HG02970 (cell line): ENCODE results near the gene SMDT1.
"Not testable (repeated sequence)": the region's sequence is repeated elsewhere in the genome, so short reads cannot be mapped to it uniquely, and the experiment has no call there.

Experiments
- ATAC-seq: cut with Tn5 transposase; IDR thresholded peaks from one replicate; pipeline ENCODE4 v1.9.1; 2021; ENCODE audit warnings: mild to moderate bottlenecking, moderate library complexity, moderate number of reproducible peaks; ENCODE audit not compliant: unreplicated experiment, low FRiP score

SMDT1 gene

DNA sequence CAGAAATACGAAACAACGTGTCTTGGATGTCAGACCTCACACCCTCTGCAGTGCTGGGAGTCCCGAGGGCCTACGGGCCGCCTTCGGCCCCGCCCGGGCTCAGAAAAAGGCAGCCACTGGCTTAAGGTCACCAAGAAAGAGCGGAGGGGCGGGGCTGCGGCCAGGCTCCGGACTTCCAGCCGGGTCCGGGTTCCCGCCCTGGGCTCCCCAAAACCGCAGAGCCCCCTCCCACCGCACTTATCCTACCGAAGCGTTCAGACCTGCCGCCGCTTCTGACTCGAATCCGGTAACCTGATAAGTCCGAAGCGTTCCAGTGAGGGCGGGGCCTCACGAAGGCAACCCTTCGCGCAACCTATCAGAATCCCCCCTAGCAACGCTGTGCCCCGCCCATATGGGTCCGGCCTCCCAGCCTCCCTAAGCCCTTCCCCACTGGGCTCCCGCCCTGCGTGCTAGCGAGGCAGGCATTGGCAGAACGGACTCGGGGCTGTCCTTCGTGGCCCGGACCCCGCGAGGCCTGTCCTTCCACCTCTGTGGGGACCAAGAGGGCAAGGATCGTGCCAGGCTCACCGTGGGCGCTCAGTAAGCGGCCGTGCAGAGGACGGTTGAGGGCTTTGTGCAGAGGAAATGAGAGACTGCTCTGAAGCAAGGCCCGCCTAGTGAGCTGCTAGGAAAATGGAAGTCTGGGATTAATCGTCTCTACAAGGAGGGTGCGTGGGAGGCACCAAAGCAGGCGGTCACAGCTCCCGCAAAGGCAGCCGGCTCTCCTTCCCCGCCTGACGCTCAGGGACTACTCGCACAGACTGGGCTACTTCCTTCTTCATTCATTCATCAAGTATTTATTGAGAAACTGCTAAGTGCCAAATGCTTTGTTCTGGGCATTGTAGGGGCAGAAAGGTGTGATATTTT, 8.7 kb upstream of the SMDT1 start, which contains the start of gene NAGA:
NAGA (minus strand) TSS at position 296 of the 906 bp plus-strand sequence. CDS start 515 bp downstream, outside the sequence.
- peak; percentile 84 for ATAC-seq

DNA sequence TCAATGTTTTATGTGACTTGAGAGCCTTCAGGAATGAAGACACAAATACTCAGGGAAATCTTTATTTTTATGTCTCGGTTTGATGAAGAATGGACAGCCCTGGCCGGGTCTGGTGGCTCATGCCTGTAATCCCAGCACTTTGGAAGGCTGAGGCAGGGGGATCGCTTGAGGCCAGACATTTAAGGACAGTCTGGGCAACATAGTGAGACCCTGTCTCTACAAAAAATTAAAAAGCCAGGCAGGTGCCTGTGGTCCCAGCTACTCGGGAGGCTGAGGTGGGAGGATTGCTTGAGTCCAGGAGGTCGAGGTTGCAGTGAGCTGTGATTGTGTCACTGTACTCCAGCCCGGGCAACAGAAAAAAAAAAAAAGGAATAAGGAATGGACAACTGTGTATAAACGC, 8.0 kb upstream of the SMDT1 start:
- ATAC-seq: not testable (repeated sequence)

GRCh38 chr22:42072606-42073330, 6.7 kb upstream of the SMDT1 start:
- no peak for ATAC-seq

- ATAC-seq: no peak
Measured at GRCh38 chr22:42073621-42074041, 5.9 kb upstream of the SMDT1 start.

- ATAC-seq: no peak
Measured at GRCh38 chr22:42074132-42074811, 5.2 kb upstream of the SMDT1 start, which contains the start of gene PHETA2. Gene PHETA2, plus strand, starts transcription at chr22:42074248. Its CDS starts 3,046 bp downstream, at chr22:42077294.

GRCh38 chr22:42074846-42075676, 4.4 kb upstream of the SMDT1 start:
- ATAC-seq: no peak

DNA sequence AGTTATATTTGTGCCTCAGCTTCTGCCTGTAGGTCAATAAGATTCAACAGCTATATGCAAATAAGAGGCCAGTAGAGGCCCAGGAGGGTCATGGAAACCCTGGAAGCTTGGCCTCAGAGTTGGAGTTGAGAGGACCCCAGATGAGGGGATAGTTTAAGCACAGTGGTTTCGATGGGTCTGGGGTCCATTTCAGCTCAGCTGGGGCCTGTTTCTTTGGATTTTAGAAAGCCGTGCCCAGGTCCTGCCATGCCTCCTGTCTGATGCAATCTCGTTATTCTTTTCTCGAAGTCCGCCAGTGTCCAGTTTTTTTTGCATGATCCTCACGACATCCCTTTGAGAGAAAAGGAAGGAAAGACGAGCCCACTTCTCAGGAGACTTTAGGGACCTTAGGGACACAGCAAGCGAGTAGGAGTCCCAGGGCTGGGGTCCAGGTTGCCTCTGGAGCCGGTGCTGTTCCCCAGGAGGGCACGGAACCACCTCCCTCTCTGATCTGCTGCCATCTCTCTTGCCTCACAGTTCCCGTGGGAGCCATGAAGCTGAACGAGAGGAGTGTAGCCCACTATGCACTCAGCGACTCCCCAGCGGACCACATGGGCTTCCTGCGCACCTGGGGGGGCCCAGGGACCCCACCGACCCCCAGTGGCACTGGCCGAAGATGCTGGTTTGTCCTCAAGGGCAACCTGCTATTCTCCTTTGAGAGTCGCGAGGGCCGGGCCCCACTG, 2.6 kb upstream of the SMDT1 start:
- no peak for ATAC-seq

- no peak for ATAC-seq
Measured at GRCh38 chr22:42077486-42078125, 1.9 kb upstream of the SMDT1 start.

DNA sequence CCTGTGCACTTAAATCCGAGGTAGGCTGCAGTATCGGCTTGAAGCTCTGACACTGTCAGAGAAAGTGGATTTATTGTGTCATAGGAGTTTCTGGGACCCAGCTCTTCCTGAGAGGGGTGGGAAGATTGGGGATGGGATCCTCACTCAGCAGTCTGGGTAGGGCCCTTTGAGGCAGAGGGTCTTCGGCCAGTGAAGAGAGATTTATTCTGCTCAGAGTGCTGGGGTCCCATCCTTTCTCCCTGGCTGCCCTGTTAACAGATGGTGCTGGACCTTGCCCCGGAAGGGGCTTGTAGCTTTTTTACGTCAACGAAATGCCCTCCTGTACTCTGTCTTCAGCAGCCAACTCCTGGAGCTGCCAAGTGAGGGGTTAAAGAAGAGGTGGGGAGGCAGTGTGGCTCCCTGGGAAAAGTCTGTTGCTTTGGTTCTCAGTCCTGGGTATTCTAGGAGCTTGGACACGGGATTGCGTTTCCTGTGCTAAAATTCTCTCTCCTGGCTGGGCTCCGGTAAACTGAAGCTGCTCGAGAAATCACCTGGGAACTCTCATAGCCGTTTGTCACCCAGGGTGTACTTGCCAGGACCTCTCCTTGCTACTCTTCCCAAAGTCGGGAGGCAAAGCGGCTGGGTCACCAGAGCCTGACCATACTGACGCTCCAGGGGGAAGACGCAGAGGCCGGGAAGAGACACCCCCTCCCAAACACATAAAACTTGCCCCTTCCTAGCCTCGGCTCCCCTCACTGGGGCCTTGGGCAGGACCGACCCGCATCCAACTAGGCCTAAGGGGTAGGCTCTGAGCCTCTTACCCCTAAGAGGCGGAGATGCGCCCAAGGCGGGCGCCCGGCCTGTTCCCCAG, 806 bp upstream of the SMDT1 start:
- ATAC-seq: peak; percentile 4

DNA sequence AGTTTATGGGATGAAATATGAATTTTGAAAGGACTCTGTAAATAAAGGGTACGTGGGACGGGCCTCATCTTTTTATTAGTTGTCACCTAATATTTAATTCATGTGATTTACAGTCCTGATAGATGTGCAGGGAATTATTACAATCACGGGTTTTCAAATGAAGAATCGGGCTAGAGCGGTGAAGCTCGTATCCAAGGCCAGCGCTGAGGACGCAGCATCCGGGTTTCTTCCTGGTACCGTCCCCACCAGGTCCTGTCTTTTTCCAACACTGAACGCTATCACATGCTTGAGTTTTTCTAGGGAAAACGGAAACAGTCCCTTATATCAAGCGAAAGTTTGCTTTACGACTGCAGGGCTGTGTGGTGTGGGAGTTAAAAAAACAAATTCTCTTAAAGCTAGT, 787 bp downstream of the SMDT1 start:
- ATAC-seq: no peak

- ATAC-seq: no peak
Measured at GRCh38 chr22:42083119-42083518, 3.6 kb downstream of the SMDT1 start.

DNA sequence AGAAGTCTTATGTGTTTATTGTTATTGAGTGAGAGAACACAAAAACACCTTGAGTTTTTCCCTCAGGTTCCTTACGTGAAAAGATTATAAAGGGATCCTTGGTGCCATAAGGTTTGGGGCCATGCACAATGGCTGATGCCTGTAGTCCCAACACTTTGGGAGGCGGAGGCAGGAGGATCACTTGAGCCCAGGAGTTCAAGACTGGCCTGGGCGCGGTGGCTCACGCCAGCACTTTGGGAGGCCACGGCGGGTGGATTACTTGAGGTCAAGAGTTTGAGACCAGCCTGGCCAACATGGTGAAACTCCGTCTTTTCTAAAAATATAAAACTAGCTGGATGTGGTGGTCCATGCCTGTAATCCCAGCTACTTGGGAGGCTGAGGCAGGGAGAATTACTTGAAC, 5.4 kb downstream of the SMDT1 start:
- ATAC-seq: no peak

GRCh38 chr22:42086051-42086450, 6.6 kb downstream of the SMDT1 start:
- ATAC-seq: no peak

DNA sequence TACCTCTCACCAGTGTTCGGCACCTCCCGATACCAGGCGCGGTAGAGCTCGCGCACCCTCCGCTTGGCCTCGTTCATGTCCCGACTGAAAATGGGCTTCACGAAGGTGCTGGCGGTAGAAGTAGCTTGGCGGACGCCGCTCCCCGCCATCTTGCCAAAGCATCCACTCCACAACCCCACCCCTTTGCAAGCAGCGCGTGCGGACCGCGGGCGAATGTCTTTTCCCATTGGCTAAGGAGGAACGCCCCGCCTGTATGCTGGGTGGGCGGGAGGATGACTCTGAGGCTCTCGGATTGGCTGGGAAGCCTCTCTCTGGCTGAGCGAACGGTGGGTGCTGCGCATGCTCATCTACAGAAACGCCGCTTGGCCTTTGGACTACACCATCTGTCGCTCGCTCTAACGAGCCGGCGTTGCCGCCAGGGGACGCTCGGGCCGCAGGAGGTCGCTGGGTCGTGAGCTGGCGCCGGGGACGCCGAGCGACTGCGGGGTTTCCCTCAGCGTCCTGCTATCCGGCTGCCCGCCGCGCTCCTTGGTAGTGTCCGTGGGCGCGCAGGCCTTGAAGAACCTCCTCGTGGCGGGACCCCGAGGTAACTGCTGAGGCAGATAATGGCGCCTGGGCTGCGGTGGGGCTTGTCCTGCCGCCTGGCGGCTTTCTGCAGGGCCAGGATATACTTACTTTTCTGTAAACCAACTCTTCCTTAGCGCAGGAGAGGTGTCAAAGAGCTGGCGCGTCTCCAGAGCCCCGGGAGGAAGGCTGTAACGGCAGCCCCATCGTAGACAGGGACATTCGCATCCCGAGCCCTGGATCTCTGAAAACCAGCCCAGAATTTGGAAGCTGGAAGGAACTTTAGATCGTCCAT, 11.3 kb downstream of the SMDT1 start, which contains the start of gene NDUFA6:
NDUFA6 (minus strand) TSS at position 177 of the 859 bp plus-strand sequence; CDS start at position 149, 28 bp downstream.
- peak; percentile 94 for ATAC-seq

DNA sequence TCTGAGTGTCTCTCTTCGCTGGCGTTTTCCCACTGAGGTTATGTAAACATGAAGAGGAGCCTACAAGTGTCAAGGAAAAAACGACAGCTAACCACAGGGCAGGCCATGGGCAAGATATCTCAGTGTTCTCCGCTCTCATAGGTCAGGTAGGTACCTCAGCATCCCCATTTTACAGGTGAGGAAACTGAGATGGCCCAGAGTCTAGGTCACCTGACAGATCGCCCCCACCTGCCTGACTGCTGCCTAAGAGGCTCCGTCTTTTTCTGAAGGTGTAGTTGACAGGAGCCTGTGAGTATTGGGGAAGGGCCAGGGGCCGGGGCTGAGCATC, 11.9 kb downstream of the SMDT1 start:
- ATAC-seq: no peak

DNA sequence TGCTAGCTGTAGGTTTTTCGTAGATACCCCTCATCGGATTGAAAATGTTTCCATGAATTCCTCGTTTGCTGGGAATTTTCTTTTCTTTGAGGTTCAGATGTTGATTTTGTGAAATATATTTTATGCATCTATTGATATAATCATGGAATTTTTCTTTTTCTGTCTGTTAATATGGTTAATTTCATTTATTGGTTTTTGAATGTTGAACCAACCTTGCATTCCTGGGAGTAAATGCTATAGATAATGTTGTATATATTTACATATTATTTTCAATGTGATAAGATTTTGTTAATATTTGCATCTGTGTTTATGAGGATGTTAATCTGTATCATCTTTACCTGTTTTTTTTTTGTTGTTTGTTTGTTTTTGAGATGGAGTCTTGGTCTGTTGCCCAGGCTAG, 21.7 kb downstream of the SMDT1 start:
- ATAC-seq: no peak

- not testable (repeated sequence) for ATAC-seq
Measured at GRCh38 chr22:42104332-42104860, 24.9 kb downstream of the SMDT1 start.
